Fibroblast of lung (primary cell): ENCODE measurements around the gene OTOG. TPM values are rescaled to one million over a fixed set of nuclear protein-coding genes. Genes with fewer than 3 reads are reported as not detected.

Experiments
- DNase-seq, 2 donors: peaks; one replicate each; pipeline versions ENCODE4 v3.0.0 to v3.0.0-alpha.2; 2010; ENCODE audit warnings: low read depth in 2 of 2
- H2AFZ ChIP-seq: 2 replicates; pipeline ENCODE4 v1.5.1; 2012; ENCODE audit warnings: low read length, control low read depth, inconsistent platforms
- H3K27ac ChIP-seq: 2 replicates; pipeline ENCODE4 v1.5.1; 2011; ENCODE audit warnings: low read length, control low read depth; ENCODE audit not compliant: insufficient read depth
- H3K27me3 ChIP-seq: 2 replicates; pipeline ENCODE4 v1.5.1; 2011; ENCODE audit warnings: mild to moderate bottlenecking, low read length; ENCODE audit not compliant: control insufficient read depth, insufficient read depth
- H3K36me3 ChIP-seq: 2 replicates; pipeline ENCODE4 v1.5.1; 2011; ENCODE audit warnings: low read length; ENCODE audit not compliant: control insufficient read depth, insufficient read depth
- H3K4me1 ChIP-seq: 2 replicates; pipeline ENCODE4 v1.5.1; 2011; ENCODE audit warnings: low read length; ENCODE audit not compliant: control insufficient read depth, insufficient read depth; ENCODE audit errors: extremely low read depth
- H3K4me2 ChIP-seq: 2 replicates; pipeline ENCODE4 v1.5.1; 2011; ENCODE audit warnings: low read length, control low read depth; ENCODE audit not compliant: insufficient read depth; ENCODE audit errors: extremely low read depth
- H3K4me3 ChIP-seq, 4 experiments: fragments of 200-600 bp in 1 of 4; sonication (generic) in 1 of 4; replicated peaks in 1 of 4; 2 replicates each; pipeline ENCODE4 v1.5.1; 2011 to 2016; ENCODE audit warnings: low read length in 4 of 4, low read depth in 3 of 4, mild to moderate bottlenecking in 3 of 4, control low read depth in 2 of 4, inconsistent platforms in 1 of 4, mixed read lengths in 1 of 4; ENCODE audit not compliant: insufficient read depth in 1 of 4; ENCODE audit errors: control extremely low read depth in 1 of 4
- H3K79me2 ChIP-seq: 2 replicates; pipeline ENCODE4 v1.5.1; 2012; ENCODE audit warnings: mild to moderate bottlenecking, low read length, inconsistent platforms; ENCODE audit not compliant: control insufficient read depth, insufficient read depth
- H3K9ac ChIP-seq: 2 replicates; pipeline ENCODE4 v1.5.1; 2011; ENCODE audit warnings: mild to moderate bottlenecking, low read length, control low read depth; ENCODE audit not compliant: insufficient read depth
- H3K9me3 ChIP-seq: 2 replicates; pipeline ENCODE4 v1.5.1; 2012; ENCODE audit warnings: low read depth, low read length; ENCODE audit not compliant: control insufficient read depth, insufficient read depth
- H4K20me1 ChIP-seq: 2 replicates; pipeline ENCODE4 v1.5.1; 2011; ENCODE audit warnings: low read length; ENCODE audit not compliant: control insufficient read depth, insufficient read depth; ENCODE audit errors: extremely low read depth
- EZH2 ChIP-seq: IDR thresholded peaks from 2 replicates; pipeline ENCODE4 v1.5.1; 2012; ENCODE audit warnings: low read length, control low read depth, mild to moderate bottlenecking; ENCODE audit errors: missing control alignments
- polyA plus RNA-seq, 2 donors: library from polyadenylated mRNA; depleted of rRNA in 1 of 2; stranded (reverse) in 1 of 2; unstranded in 1 of 2; fragments of >200 nt; gene quantifications; 2 replicates each; pipeline ENCODE4 v1.2.1, GENCODE V29; 2011 to 2012; ENCODE audit warnings: missing spikeins in 1 of 2
- total RNA-seq: library from RNA; depleted of rRNA; stranded (reverse); fragments of >200 nt; gene quantifications from 2 replicates; pipeline ENCODE4 v1.2.1, GENCODE V29; 2014
- TF ChIP-seq, protein P1 (sequence below), 2 donors: IDR thresholded peaks in 1 of 2; conservative IDR thresholded peaks in 1 of 2; 1 replicate in 1 of 2; 2 replicates in 1 of 2; pipeline ENCODE4 v1.5.1; 2011 to 2012; ENCODE audit warnings: low read length in 2 of 2, control low read depth in 1 of 2, inconsistent platforms in 1 of 2, low read depth in 1 of 2, mild to moderate bottlenecking in 1 of 2

OTOG gene
- total and polyA plus RNA-seq, 2 donors (not counting 1 experiment from before 2014, with no cell fraction given) = not detected

- peaks cover 31% of the 10 kb centered on the region for H3K27me3 ChIP-seq
- no peak overlapping the region for H3K27ac ChIP-seq
- H3K4me1 ChIP-seq = no peaks in the 10 kb centered on the region
These were observed 145.9 kb downstream of the OTOG start for GRCh38 chr11:17692931-17693330.

GRCh38 chr11:17693531-17693930 lies 146.5 kb downstream of the OTOG start:
- Histone ChIP-seq H3K4me2 (no peak overlapping the region), H3K27ac (no peak overlapping the region), H3K9ac (no peak overlapping the region), H3K4me1 (no peaks in the 10 kb centered on the region), H2AFZ (no peak overlapping the region), H3K27me3 (peaks cover 31% of the 10 kb centered on the region), H3K79me2 (no peaks in the 10 kb centered on the region), H4K20me1 (no peaks in the 10 kb centered on the region), H3K4me3 (no peak overlapping the region), H3K9me3 (no peaks in the 10 kb centered on the region), H3K36me3 (no peaks in the 10 kb centered on the region)
- no peak for TF ChIP-seq EZH2
- TF ChIP-seq, protein P1, sequence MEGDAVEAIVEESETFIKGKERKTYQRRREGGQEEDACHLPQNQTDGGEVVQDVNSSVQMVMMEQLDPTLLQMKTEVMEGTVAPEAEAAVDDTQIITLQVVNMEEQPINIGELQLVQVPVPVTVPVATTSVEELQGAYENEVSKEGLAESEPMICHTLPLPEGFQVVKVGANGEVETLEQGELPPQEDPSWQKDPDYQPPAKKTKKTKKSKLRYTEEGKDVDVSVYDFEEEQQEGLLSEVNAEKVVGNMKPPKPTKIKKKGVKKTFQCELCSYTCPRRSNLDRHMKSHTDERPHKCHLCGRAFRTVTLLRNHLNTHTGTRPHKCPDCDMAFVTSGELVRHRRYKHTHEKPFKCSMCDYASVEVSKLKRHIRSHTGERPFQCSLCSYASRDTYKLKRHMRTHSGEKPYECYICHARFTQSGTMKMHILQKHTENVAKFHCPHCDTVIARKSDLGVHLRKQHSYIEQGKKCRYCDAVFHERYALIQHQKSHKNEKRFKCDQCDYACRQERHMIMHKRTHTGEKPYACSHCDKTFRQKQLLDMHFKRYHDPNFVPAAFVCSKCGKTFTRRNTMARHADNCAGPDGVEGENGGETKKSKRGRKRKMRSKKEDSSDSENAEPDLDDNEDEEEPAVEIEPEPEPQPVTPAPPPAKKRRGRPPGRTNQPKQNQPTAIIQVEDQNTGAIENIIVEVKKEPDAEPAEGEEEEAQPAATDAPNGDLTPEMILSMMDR (conservative IDR thresholded peaks at IDR 0.05 in 1 of 2, IDR thresholded peaks at IDR 0.05 in 1 of 2; ENCODE audit: low read depth in 1 of 2, low read length in 2 of 2) = no peak
- DNase-seq = no peak

More at GRCh38 chr11:17692931-17693330, 145.9 kb downstream of the OTOG start:
- Histone ChIP-seq H3K36me3 (no peaks in the 10 kb centered on the region), H3K9ac (no peak overlapping the region), H3K4me2 (no peak overlapping the region), H3K4me3 (no peak overlapping the region), H2AFZ (no peak overlapping the region), H4K20me1 (no peaks in the 10 kb centered on the region), H3K79me2 (no peaks in the 10 kb centered on the region), H3K9me3 (no peaks in the 10 kb centered on the region)
- TF ChIP-seq, protein P1 (conservative IDR thresholded peaks at IDR 0.05 in 1 of 2, IDR thresholded peaks at IDR 0.05 in 1 of 2; ENCODE audit: low read depth in 1 of 2, low read length in 2 of 2) = no peak
- TF ChIP-seq EZH2 = no peak
- DNase-seq = no peak

- Histone ChIP-seq H3K4me3 (no peak overlapping the region), H3K4me1 (no peaks in the 10 kb centered on the region), H3K4me2 (no peak overlapping the region), H4K20me1 (no peaks in the 10 kb centered on the region), H3K27me3 (peaks cover 31% of the 10 kb centered on the region), H3K36me3 (no peaks in the 10 kb centered on the region), H2AFZ (no peak overlapping the region), H3K27ac (no peak overlapping the region), H3K9me3 (no peaks in the 10 kb centered on the region), H3K79me2 (no peaks in the 10 kb centered on the region), H3K9ac (no peak overlapping the region)
- TF ChIP-seq EZH2 = no peak
- TF ChIP-seq, protein P1 (conservative IDR thresholded peaks at IDR 0.05 in 1 of 2, IDR thresholded peaks at IDR 0.05 in 1 of 2; ENCODE audit: low read depth in 1 of 2, low read length in 2 of 2) = no peak
- no peak for DNase-seq
These were observed 147.5 kb downstream of the OTOG start for GRCh38 chr11:17694494-17695110.
